Neutrophil (primary cell): ENCODE results near the gene JADE3.

ENCODE experiments used
- H3K27ac ChIP-seq: fragments of 200-600 bp; sonication (generic); 2 replicates; pipeline ENCODE4 v1.5.1; 2016; ENCODE audit warnings: mild to moderate bottlenecking, moderate library complexity
- H3K27me3 ChIP-seq: fragments of 200-600 bp; sonication (generic); 2 replicates; pipeline ENCODE4 v1.6.0; 2016; ENCODE audit warnings: mild to moderate bottlenecking
- H3K36me3 ChIP-seq: fragments of 200-600 bp; sonication (generic); 2 replicates; pipeline ENCODE4 v1.5.1; 2017
- H3K4me1 ChIP-seq, 2 experiments: fragments of 200-600 bp in 1 of 2; sonication (generic) in 1 of 2; 1 replicate in 1 of 2; 2 replicates in 1 of 2; pipeline versions ENCODE4 v1.5.1 to v1.6.1; 2013 to 2016; ENCODE audit warnings: low read depth in 1 of 2, low read length in 1 of 2, mild to moderate bottlenecking in 1 of 2, moderate library complexity in 1 of 2; ENCODE audit not compliant: control insufficient read depth in 1 of 2, insufficient read depth in 1 of 2
- H3K4me3 ChIP-seq, 2 experiments: fragments of 200-600 bp in 1 of 2; sonication (generic) in 1 of 2; 1 replicate in 1 of 2; 2 replicates in 1 of 2; pipeline ENCODE4 v1.5.1; 2013 to 2016; ENCODE audit warnings: low read depth in 1 of 2, low read length in 1 of 2, mild to moderate bottlenecking in 1 of 2, moderate library complexity in 1 of 2
- H3K9me3 ChIP-seq: fragments of 200-600 bp; sonication (generic); 2 replicates; pipeline ENCODE4 v1.5.1; 2016
- CTCF ChIP-seq: fragments of 200-600 bp; sonication (generic); IDR thresholded peaks from 2 replicates; pipeline ENCODE4 v1.5.1; 2016; ENCODE audit warnings: antibody characterized with exemption

JADE3 gene

GRCh38 chrX:47068720-47069119 is 156.5 kb downstream of the JADE3 start:
- no peak for TF ChIP-seq CTCF

GRCh38 chrX:47078129-47079043 is 166.2 kb downstream of the JADE3 start, which contains the start of gene RGN:
Gene RGN (plus strand): TSS chrX:47078443. CDS start chrX:47081145, 2,702 bp downstream.
- H3K9me3 ChIP-seq, result no peaks in the 10 kb centered on the region
- H3K4me3 ChIP-seq, result no peak within 1 kb of the TSS
- H3K27me3 ChIP-seq, result no peaks in the 10 kb centered on the region
- no peak within 1 kb of the TSS for H3K27ac ChIP-seq
- no peak for TF ChIP-seq CTCF
- H3K4me1 ChIP-seq, result no peaks in the 10 kb centered on the region
- H3K36me3 ChIP-seq, result no peaks in the 10 kb centered on the region

More at GRCh38 chrX:47068720-47069119, 156.5 kb downstream of the JADE3 start:
- H3K9me3 ChIP-seq, result no peaks in the 10 kb centered on the region
- H3K36me3 ChIP-seq, result no peaks in the 10 kb centered on the region
- no peak overlapping the region for H3K27ac ChIP-seq
- H3K4me1 ChIP-seq, result no peaks in the 10 kb centered on the region
- H3K27me3 ChIP-seq, result no peaks in the 10 kb centered on the region
- H3K4me3 ChIP-seq, result no peak overlapping the region

GRCh38 chrX:47080215-47080914 is 168.1 kb downstream of the JADE3 start:
- no peaks in the 10 kb centered on the region for H3K9me3 ChIP-seq
- no peaks in the 10 kb centered on the region for H3K27me3 ChIP-seq
- no peaks in the 10 kb centered on the region for H3K36me3 ChIP-seq
- no peak overlapping the region for H3K27ac ChIP-seq
- no peaks in the 10 kb centered on the region for H3K4me1 ChIP-seq
- no peak overlapping the region for H3K4me3 ChIP-seq
- no peak for TF ChIP-seq CTCF

- H3K9me3 ChIP-seq, result no peaks in the 10 kb centered on the region
These were observed 168.7 kb downstream of the JADE3 start for GRCh38 chrX:47080915-47081236.

More at GRCh38 chrX:47080915-47081236, 168.7 kb downstream of the JADE3 start:
- Histone ChIP-seq H3K27ac (no peak overlapping the region), H3K27me3 (no peaks in the 10 kb centered on the region), H3K36me3 (no peaks in the 10 kb centered on the region), H3K4me1 (no peaks in the 10 kb centered on the region), H3K4me3 (no peak overlapping the region)
- no peak for TF ChIP-seq CTCF
